ENCODE measurements around the gene AATK. TPM values are rescaled to one million over a fixed set of nuclear protein-coding genes. Genes with fewer than 3 reads are reported as not detected.

The AATK gene
- total and polyA plus RNA-seq, 10 donors = 2.5 to 69.5 (median 20.1) TPM

DNA sequence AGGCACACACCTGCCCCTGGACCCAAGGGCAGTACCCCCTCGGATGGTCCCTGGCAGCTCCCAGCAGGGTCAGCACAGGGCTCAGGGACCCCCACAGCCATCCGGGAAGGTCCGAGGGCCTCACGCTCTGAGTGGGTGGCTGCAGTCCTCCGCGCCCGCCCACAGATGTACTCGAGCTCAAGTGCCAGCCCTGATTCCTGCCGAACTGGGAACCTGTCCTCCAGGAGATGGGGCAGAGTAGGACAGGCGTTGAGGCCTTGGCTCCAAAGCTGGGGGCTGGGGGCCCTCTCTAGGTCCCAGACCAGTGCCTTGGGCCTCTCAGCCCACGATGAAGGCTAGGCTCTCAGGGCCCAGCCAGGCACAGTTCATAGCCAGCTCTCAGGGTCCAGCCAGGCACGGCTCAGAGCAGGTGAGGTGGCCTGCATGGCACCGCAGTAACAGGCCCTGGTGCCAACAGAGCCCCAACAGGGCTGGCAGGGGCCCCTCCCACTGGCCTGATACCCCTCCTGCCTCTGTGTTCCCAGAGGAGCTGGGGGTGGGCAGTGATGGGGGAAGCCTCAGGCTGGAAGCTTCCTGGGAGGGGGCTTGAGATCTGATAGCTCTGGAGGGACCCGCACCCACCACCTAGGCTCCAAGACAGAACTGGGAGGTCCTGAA is 36.2 kb downstream of the AATK start:
- Histone ChIP-seq H3K27me3 (replicated peaks in 1 of 7) (no peaks in the 10 kb centered on the region), H3K4me3 (no peak overlapping the region), H3K27ac (no peak overlapping the region), H3K9me3 (no peaks in the 10 kb centered on the region), H3K4me1 (peaks cover 0 to 22% (median 8%) of the 10 kb centered on the region in 6 donors), H3K36me3 (peaks cover 0 to 65% (median 0%) of the 10 kb centered on the region in 6 donors)
- WGBS, 5 donors = 80 to 91% (median 85%) methylated on average over 2 to 14 of the region's 14 CpGs
- intact Hi-C loops (cut with DNase I; ENCODE audit: low total_unique reads) = no loop called here
- TF ChIP-seq CTCF (IDR thresholded peaks at IDR 0.05 in 8 of 11, conservative IDR thresholded peaks at IDR 0.05 in 3 of 11) (no peak), POLR2A (IDR thresholded peaks at IDR 0.05) (no peak), POLR2AphosphoS5 (IDR thresholded peaks at IDR 0.05) (no peak)
- no peak for DNase-seq

GRCh38 chr17:81129289-81129688 is 36.7 kb downstream of the AATK start:
- WGBS, 5 donors = 90 to 97% (median 94%) methylated on average over 7 to 11 of the region's 11 CpGs
- Histone ChIP-seq H3K27ac (no peak overlapping the region), H3K4me1 (peaks cover 0 to 19% (median 8%) of the 10 kb centered on the region in 6 donors), H3K27me3 (replicated peaks in 1 of 7) (no peaks in the 10 kb centered on the region), H3K36me3 (peaks cover 0 to 69% (median 0%) of the 10 kb centered on the region in 6 donors), H3K9me3 (no peaks in the 10 kb centered on the region), H3K4me3 (no peak overlapping the region)
- intact Hi-C loops (cut with DNase I; ENCODE audit: low total_unique reads) = no loop called here
- TF ChIP-seq CTCF (IDR thresholded peaks at IDR 0.05 in 8 of 11, conservative IDR thresholded peaks at IDR 0.05 in 3 of 11) = peak in 1 of 11 experiments; percentile 12
- TF ChIP-seq POLR2AphosphoS5 (IDR thresholded peaks at IDR 0.05) = no peak
- DNase-seq = no peak

DNA sequence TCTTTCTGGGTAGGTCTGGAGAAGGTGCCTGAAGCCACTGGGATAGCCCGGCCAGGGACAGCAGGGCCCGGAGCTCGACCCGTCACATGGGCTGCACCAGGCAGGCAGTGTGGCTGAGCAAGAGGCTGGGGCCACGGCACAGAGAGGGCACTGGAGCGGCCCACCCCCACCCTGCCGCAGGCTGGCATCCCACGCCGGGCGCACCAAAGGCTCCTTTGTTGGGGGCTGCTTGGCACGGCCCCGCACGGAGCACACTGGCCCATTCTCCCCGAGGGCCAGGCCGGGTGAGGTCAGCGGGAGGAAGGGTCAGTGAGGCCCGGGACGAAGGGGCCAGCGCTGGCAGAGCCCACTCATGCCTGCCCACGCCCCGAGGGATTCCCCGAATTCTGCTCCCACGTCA is 37.2 kb downstream of the AATK start:
- Histone ChIP-seq H3K9me3 (no peaks in the 10 kb centered on the region), H3K4me3 (no peak overlapping the region), H3K27me3 (replicated peaks in 1 of 7) (no peaks in the 10 kb centered on the region), H3K27ac (no peak overlapping the region), H3K36me3 (peaks cover 0 to 69% (median 0%) of the 10 kb centered on the region in 6 donors), H3K4me1 (peaks cover 0 to 16% (median 7%) of the 10 kb centered on the region in 6 donors)
- DNase-seq = no peak
- intact Hi-C loops (cut with DNase I; ENCODE audit: low total_unique reads) = no loop called here
- TF ChIP-seq CTCF (IDR thresholded peaks at IDR 0.05 in 8 of 11, conservative IDR thresholded peaks at IDR 0.05 in 3 of 11) (no peak), POLR2AphosphoS5 (IDR thresholded peaks at IDR 0.05) (no peak), POLR2A (IDR thresholded peaks at IDR 0.05) (no peak)
- 60 to 94% (median 92%) methylated on average over 1 to 23 of the region's 23 CpGs for WGBS, 5 donors

- intact Hi-C loops (cut with DNase I; ENCODE audit: low total_unique reads) = no loop called here
- 89 to 96% (median 91%) methylated on average over 4 to 14 of the region's 14 CpGs for WGBS, 5 donors
Observed at GRCh38 chr17:81128338-81128737, 37.7 kb downstream of the AATK start.

More at GRCh38 chr17:81128338-81128737, 37.7 kb downstream of the AATK start:
- H3K4me1 ChIP-seq = peaks cover 0 to 11% (median 5%) of the 10 kb centered on the region in 6 donors
- TF ChIP-seq POLR2AphosphoS5 (IDR thresholded peaks at IDR 0.05) (no peak), POLR2A (IDR thresholded peaks at IDR 0.05) (no peak), CTCF (IDR thresholded peaks at IDR 0.05 in 8 of 11, conservative IDR thresholded peaks at IDR 0.05 in 3 of 11) (no peak)
- no peak overlapping the region for H3K4me3 ChIP-seq
- no peaks in the 10 kb centered on the region for H3K9me3 ChIP-seq
- no peaks in the 10 kb centered on the region for H3K27me3 ChIP-seq (replicated peaks in 1 of 7)
- H3K36me3 ChIP-seq = peaks cover 0 to 71% (median 0%) of the 10 kb centered on the region in 6 donors
- no peak overlapping the region for H3K27ac ChIP-seq
- DNase-seq = no peak
